Measurements from ENCODE around the gene JAK2.
"Not testable (repeated sequence)": the region's sequence is repeated elsewhere in the genome, so short reads cannot be mapped to it uniquely, and the experiment has no call there.

Gene JAK2

DNA sequence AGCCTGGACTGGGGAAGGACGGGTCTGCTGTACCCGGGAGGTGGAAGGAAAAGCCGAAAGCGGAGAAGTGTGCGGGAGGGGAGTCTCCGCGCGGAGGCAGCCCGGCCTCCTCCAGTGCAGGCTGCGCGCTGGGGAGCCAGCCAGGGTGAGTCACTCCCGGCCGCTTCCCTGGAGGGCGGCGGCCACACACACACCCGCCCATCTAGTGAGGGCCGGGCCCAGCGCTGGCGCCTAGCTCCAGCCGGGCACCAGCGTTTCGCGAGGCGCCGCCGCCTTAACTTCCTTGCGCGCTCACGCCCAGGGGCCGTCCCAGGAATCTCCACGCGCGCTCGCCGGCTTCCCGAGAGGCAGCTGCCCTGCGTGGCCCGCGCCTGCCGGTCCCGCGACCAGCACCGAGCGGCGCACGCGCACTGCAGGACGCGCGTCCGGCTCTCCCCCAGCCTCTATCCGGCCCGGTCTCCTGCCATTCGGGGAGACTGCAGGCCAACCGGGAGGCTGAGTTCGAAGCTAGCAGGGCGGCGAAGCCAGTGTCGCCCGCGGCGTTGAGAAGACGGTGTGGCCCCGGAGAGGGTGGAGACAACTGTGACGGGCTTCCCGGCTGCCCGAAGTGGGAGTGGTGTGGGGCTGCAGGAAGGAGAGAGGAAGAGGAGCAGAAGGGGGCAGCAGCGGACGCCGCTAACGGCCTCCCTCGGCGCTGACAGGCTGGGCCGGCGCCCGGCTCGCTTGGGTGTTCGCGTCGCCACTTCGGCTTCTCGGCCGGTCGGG, at the start of gene JAK2:
Gene JAK2 (plus strand): TSS at position 652 of the 765 bp plus-strand sequence. CDS start 36,716 bp downstream, outside the sequence.
- peak; percentile 87 for DNase-seq
- H3K4me3 Mint-ChIP-seq: peak within 1 kb of the TSS; percentile 92
- no peaks in the 10 kb centered on the region for H3K9me3 Mint-ChIP-seq
- peaks cover 4% of the 10 kb centered on the region for H3K27me3 Mint-ChIP-seq (ENCODE audit: low read depth, poor library complexity)
- peak within 1 kb of the TSS; percentile 96 for H3K27ac Mint-ChIP-seq
- no peaks in the 10 kb centered on the region for H3K36me3 Mint-ChIP-seq (ENCODE audit: low read depth)
- peak; percentile 25 for TF ChIP-seq CTCF (IDR thresholded peaks at IDR 0.05)
- H3K4me1 Mint-ChIP-seq: peaks cover 22% of the 10 kb centered on the region

GRCh38 chr9:4936277-4936676, 48.8 kb upstream of the JAK2 start:
- no peak for DNase-seq
- Mint-ChIP-seq H3K4me3 (no peak overlapping the region), H3K4me1 (no peaks in the 10 kb centered on the region), H3K9me3 (no peaks in the 10 kb centered on the region), H3K27me3 (ENCODE audit: low read depth, poor library complexity) (peaks cover 10% of the 10 kb centered on the region), H3K36me3 (ENCODE audit: low read depth) (no peaks in the 10 kb centered on the region), H3K27ac (peak overlapping the region; percentile 16)
- no peak for TF ChIP-seq CTCF (IDR thresholded peaks at IDR 0.05)

DNA sequence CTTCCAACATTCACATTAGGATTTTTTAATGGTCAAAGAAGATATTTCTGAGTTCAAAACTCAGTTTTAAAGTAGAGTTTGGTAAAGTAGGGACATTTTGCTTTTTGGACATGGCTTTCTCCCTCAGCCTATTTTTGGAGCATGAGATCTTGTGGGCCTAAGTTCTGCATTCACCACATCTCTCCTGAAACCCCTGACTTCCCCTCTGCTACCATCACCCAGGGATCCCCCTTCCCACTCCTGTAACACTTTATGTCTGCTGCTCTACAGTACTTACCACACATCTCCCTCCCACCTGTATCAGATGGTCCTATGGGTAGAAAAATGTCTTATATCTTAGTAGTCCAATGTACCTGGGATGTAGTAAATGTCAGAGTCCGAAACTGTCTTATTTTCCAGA, 48.2 kb upstream of the JAK2 start:
- no peak overlapping the region for H3K27ac Mint-ChIP-seq

DNA sequence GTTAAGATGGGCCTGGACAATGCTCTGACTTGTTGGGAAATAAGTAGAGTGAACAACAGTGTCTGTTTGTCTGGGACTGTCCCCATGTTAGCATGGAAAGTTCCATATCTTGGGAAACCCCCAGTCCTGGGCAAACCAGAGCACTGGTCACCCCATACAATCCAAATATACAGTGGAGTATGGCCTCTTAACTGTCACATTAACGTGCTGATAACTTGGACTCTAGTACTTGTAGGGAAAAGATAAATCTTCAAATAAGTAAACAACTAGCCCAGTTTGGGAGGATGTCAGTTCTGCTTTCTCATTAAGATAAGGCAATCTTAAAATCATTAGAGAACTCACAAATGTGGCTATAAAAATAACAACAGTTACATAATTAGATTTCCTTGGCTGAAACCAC, 47.6 kb upstream of the JAK2 start:
- Mint-ChIP-seq H3K36me3 (ENCODE audit: low read depth) (no peaks in the 10 kb centered on the region), H3K27ac (no peak overlapping the region), H3K4me1 (no peaks in the 10 kb centered on the region), H3K9me3 (no peaks in the 10 kb centered on the region), H3K4me3 (no peak overlapping the region), H3K27me3 (ENCODE audit: low read depth, poor library complexity) (peaks cover 9% of the 10 kb centered on the region)
- DNase-seq: no peak
- no peak for TF ChIP-seq CTCF (IDR thresholded peaks at IDR 0.05)

More for the DNA sequence above, 48.2 kb upstream of the JAK2 start:
- H3K9me3 Mint-ChIP-seq: no peaks in the 10 kb centered on the region
- no peak overlapping the region for H3K4me3 Mint-ChIP-seq
- peaks cover 10% of the 10 kb centered on the region for H3K27me3 Mint-ChIP-seq (ENCODE audit: low read depth, poor library complexity)
- DNase-seq: no peak
- H3K4me1 Mint-ChIP-seq: no peaks in the 10 kb centered on the region
- no peak for TF ChIP-seq CTCF (IDR thresholded peaks at IDR 0.05)
- H3K36me3 Mint-ChIP-seq (ENCODE audit: low read depth): no peaks in the 10 kb centered on the region

DNA sequence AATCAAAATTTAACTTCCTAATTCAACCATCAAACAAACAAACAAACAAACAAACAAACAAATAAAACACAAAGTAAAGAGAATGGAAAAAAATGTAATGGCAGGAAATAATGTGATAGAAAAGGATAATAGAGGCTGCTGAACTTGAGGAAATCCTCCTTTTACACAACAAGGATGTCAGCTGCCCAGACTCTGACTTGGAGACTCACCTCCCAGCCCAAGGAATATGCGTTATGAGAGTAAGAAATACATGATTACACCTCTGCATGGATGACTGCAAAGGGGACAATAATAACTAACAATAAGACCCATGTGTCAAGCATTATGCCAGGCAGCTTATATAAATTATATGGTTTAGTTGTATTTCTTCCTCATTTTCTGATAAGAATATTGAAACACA, 46.6 kb upstream of the JAK2 start:
- peaks cover 4% of the 10 kb centered on the region for H3K27me3 Mint-ChIP-seq (ENCODE audit: low read depth, poor library complexity)
- no peak overlapping the region for H3K27ac Mint-ChIP-seq
- DNase-seq: no peak
- no peaks in the 10 kb centered on the region for H3K4me1 Mint-ChIP-seq
- no peak overlapping the region for H3K4me3 Mint-ChIP-seq
- H3K9me3 Mint-ChIP-seq: no peaks in the 10 kb centered on the region
- H3K36me3 Mint-ChIP-seq (ENCODE audit: low read depth): no peaks in the 10 kb centered on the region
- no peak for TF ChIP-seq CTCF (IDR thresholded peaks at IDR 0.05)

DNA sequence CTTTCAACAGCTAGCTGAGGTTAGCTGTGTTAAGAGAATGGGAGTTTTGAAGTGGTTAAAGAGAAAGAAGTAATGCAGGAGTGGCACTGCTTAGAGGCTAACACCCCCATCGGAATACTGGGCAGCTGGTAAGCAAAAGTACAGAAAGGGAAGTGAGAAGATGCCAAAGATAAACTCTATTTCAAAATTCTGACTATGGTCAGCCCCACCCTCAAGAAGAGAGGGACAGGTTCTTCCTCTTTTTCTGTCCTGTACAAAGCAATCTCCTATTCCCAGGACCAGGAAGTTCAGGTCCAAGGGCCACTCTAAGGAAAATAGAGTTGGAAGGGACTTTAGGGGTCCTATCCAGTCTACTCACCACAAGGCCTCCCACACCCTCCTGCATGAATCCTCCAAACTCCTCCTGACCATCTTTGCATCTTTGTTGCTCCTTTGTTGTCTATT, 45.9 kb upstream of the JAK2 start:
- H3K4me3 Mint-ChIP-seq: no peak overlapping the region
- H3K4me1 Mint-ChIP-seq: no peaks in the 10 kb centered on the region
- H3K9me3 Mint-ChIP-seq: no peaks in the 10 kb centered on the region
- no peak overlapping the region for H3K27ac Mint-ChIP-seq
- TF ChIP-seq CTCF (IDR thresholded peaks at IDR 0.05): no peak
- no peaks in the 10 kb centered on the region for H3K36me3 Mint-ChIP-seq (ENCODE audit: low read depth)
- DNase-seq: no peak
- peaks cover 4% of the 10 kb centered on the region for H3K27me3 Mint-ChIP-seq (ENCODE audit: low read depth, poor library complexity)

GRCh38 chr9:4942042-4942691, 42.9 kb upstream of the JAK2 start:
- not testable (repeated sequence) for H3K36me3 Mint-ChIP-seq (ENCODE audit: low read depth); H3K9me3 Mint-ChIP-seq; H3K4me3 Mint-ChIP-seq; H3K27me3 Mint-ChIP-seq (ENCODE audit: low read depth, poor library complexity); DNase-seq; H3K4me1 Mint-ChIP-seq
- H3K27ac Mint-ChIP-seq: peak overlapping the region; percentile 57

Data from nephron progenitor cell (in vitro differentiated cells).